ENCODE measurements around the gene DOP1A.

The DOP1A gene

GRCh38 chr6:83067448-83068439, at the start of gene DOP1A:
Gene DOP1A (plus strand): TSS chr6:83067671. CDS start chr6:83096978, 29,307 bp downstream.
- DNase-seq = peak; percentile 99

- no peak for DNase-seq
Observed at GRCh38 chr6:83019741-83020140, 47.7 kb upstream of the DOP1A start.

GRCh38 chr6:83031689-83032088, 35.8 kb upstream of the DOP1A start:
- DNase-seq = no peak

- no peak for DNase-seq
Observed at GRCh38 chr6:83038246-83038645, 29.2 kb upstream of the DOP1A start.

- DNase-seq = no peak
Observed at GRCh38 chr6:83042467-83043053, 24.9 kb upstream of the DOP1A start.

GRCh38 chr6:83044091-83044768, 23.2 kb upstream of the DOP1A start:
- DNase-seq = no peak

GRCh38 chr6:83047065-83047754, 20.3 kb upstream of the DOP1A start:
- no peak for DNase-seq

- DNase-seq = no peak
Observed at GRCh38 chr6:83051377-83052172, 15.9 kb upstream of the DOP1A start.

GRCh38 chr6:83053678-83054077, 13.8 kb upstream of the DOP1A start:
- no peak for DNase-seq

- peak; percentile 12 for DNase-seq
Observed at GRCh38 chr6:83055366-83055964, 12.0 kb upstream of the DOP1A start.

GRCh38 chr6:83057705-83058321, 9.7 kb upstream of the DOP1A start:
- DNase-seq = no peak

GRCh38 chr6:83061190-83061589, 6.3 kb upstream of the DOP1A start:
- DNase-seq = no peak

GRCh38 chr6:83062225-83062624, 5.2 kb upstream of the DOP1A start:
- no peak for DNase-seq

- DNase-seq = peak; percentile 95
Observed at GRCh38 chr6:83065511-83066192, 1.8 kb upstream of the DOP1A start, which contains the start of gene UBE3D. Gene UBE3D (minus strand): TSS chr6:83065841. CDS start chr6:83065718, 123 bp downstream.

GRCh38 chr6:83068616-83069015, 1.1 kb downstream of the DOP1A start:
- no peak for DNase-seq

GRCh38 chr6:83069633-83070032, 2.2 kb downstream of the DOP1A start:
- no peak for DNase-seq

GRCh38 chr6:83071023-83071422, 3.6 kb downstream of the DOP1A start:
- no peak for DNase-seq

- DNase-seq = no peak
Observed at GRCh38 chr6:83071707-83072106, 4.2 kb downstream of the DOP1A start.

GRCh38 chr6:83072726-83073125, 5.3 kb downstream of the DOP1A start:
- no peak for DNase-seq

GRCh38 chr6:83073615-83074014, 6.1 kb downstream of the DOP1A start:
- DNase-seq = no peak
